WERI-Rb-1 (cell line): ENCODE results near the gene SH3TC2.

Experiments
- DNase-seq: peaks from one replicate; pipeline ENCODE4 v3.0.0-alpha.2; 2020
- H3K27ac ChIP-seq: fragments of 250-450 bp; sonication (Bioruptor Pico); 2 replicates; pipeline ENCODE4 v1.5.1; 2020; ENCODE audit warnings: mild to moderate bottlenecking, moderate library complexity
- H3K27me3 ChIP-seq: fragments of 250-450 bp; sonication (Bioruptor Pico); 2 replicates; pipeline ENCODE4 v1.5.1; 2021; ENCODE audit warnings: mild to moderate bottlenecking, low read depth, moderate library complexity; ENCODE audit not compliant: insufficient read depth, severe bottlenecking
- H3K36me3 ChIP-seq: fragments of 250-450 bp; sonication (Bioruptor Pico); 2 replicates; pipeline ENCODE4 v1.5.1; 2020; ENCODE audit warnings: mild to moderate bottlenecking, moderate library complexity
- H3K4me3 ChIP-seq: 2 replicates; pipeline ENCODE4 v1.5.1; 2011; ENCODE audit warnings: low read depth, mild to moderate bottlenecking, control low read depth, low read length
- H3K9me3 ChIP-seq: fragments of 250-450 bp; sonication (Bioruptor Pico); 2 replicates; pipeline ENCODE4 v1.5.1; 2021; ENCODE audit warnings: mild to moderate bottlenecking, moderate library complexity; ENCODE audit not compliant: severe bottlenecking
- CTCF ChIP-seq: IDR thresholded peaks from 2 replicates; pipeline ENCODE4 v1.5.1; 2011; ENCODE audit warnings: low read depth, mild to moderate bottlenecking, control low read depth, inconsistent platforms, low read length

SH3TC2 gene

GRCh38 chr5:149036168-149036567 is 26.7 kb downstream of the SH3TC2 start:
- DNase-seq, result no peak
- no peak for TF ChIP-seq CTCF
- no peaks in the 10 kb centered on the region for H3K9me3 ChIP-seq
- H3K27me3 ChIP-seq, result peaks cover 49% of the 10 kb centered on the region
- H3K36me3 ChIP-seq, result no peaks in the 10 kb centered on the region
- H3K27ac ChIP-seq, result no peak overlapping the region
- H3K4me3 ChIP-seq, result no peak overlapping the region

GRCh38 chr5:149035372-149035790 is 27.5 kb downstream of the SH3TC2 start:
- H3K27me3 ChIP-seq, result peaks cover 45% of the 10 kb centered on the region
- H3K4me3 ChIP-seq, result no peak overlapping the region
- no peaks in the 10 kb centered on the region for H3K36me3 ChIP-seq
- peak; percentile 92 for TF ChIP-seq CTCF
- H3K27ac ChIP-seq, result no peak overlapping the region
- peak; percentile 56 for DNase-seq
- no peaks in the 10 kb centered on the region for H3K9me3 ChIP-seq

- Histone ChIP-seq H3K4me3 (no peak overlapping the region), H3K9me3 (no peaks in the 10 kb centered on the region), H3K27ac (no peak overlapping the region), H3K27me3 (peaks cover 41% of the 10 kb centered on the region), H3K36me3 (no peaks in the 10 kb centered on the region)
- TF ChIP-seq CTCF, result no peak
- no peak for DNase-seq
These were observed 31.9 kb downstream of the SH3TC2 start for GRCh38 chr5:149030838-149031397.

- Histone ChIP-seq H3K4me3 (no peak overlapping the region), H3K27me3 (peaks cover 41% of the 10 kb centered on the region), H3K36me3 (no peaks in the 10 kb centered on the region), H3K27ac (no peak overlapping the region), H3K9me3 (no peaks in the 10 kb centered on the region)
- TF ChIP-seq CTCF, result no peak
- DNase-seq, result no peak
These were observed 32.5 kb downstream of the SH3TC2 start for GRCh38 chr5:149030392-149030791.

- no peak for TF ChIP-seq CTCF
- Histone ChIP-seq H3K4me3 (no peak overlapping the region), H3K27ac (no peak overlapping the region), H3K36me3 (no peaks in the 10 kb centered on the region), H3K9me3 (no peaks in the 10 kb centered on the region), H3K27me3 (peaks cover 45% of the 10 kb centered on the region)
- DNase-seq, result no peak
These were observed 33.9 kb downstream of the SH3TC2 start for GRCh38 chr5:149028984-149029383.

- DNase-seq, result no peak
- no peaks in the 10 kb centered on the region for H3K9me3 ChIP-seq
- H3K36me3 ChIP-seq, result no peaks in the 10 kb centered on the region
- no peak for TF ChIP-seq CTCF
- no peak overlapping the region for H3K27ac ChIP-seq
- H3K27me3 ChIP-seq, result peaks cover 40% of the 10 kb centered on the region
- no peak overlapping the region for H3K4me3 ChIP-seq
These were observed 34.7 kb downstream of the SH3TC2 start for GRCh38 chr5:149028161-149028560.
